PC-3 (cell line): ENCODE data around the gene FBN2.

ENCODE experiments used
- CTCF ChIP-seq: fragments of 300-600 bp; sonication (generic); conservative IDR thresholded peaks from 2 replicates; pipeline ENCODE4 v1.5.1; 2017; ENCODE audit warnings: antibody characterized with exemption, low read depth, mild to moderate bottlenecking, low read length
- EZH2 ChIP-seq: fragments of 300-600 bp; sonication (generic); IDR thresholded peaks from one replicate; pipeline ENCODE4 v1.6.1; 2017; ENCODE audit warnings: antibody characterized with exemption, mild to moderate bottlenecking, low read length; ENCODE audit not compliant: unreplicated experiment

GRCh38 chr5:128406803-128407202 is 131.2 kb downstream of the FBN2 start:
- no peak for TF ChIP-seq CTCF
- no peak for TF ChIP-seq EZH2
